GM23338 (cell line): ENCODE measurements around the gene ATXN2. TPM values are rescaled to one million over a fixed set of nuclear protein-coding genes. Genes with fewer than 3 reads are reported as not detected.

Experiments
- ATAC-seq: fragments of 200-7000 bp; cut with Tn5 transposase; 3 replicates; pipeline ENCODE4 v1.9.1; 2020
- DNase-seq: peaks from one replicate; pipeline ENCODE4 v3.0.0-alpha.2; 2015; ENCODE audit warnings: low spot score
- H2AFZ ChIP-seq: fragments of 200-600 bp; sonication (generic); 2 replicates; pipeline ENCODE4 v1.8.0; 2016; ENCODE audit warnings: antibody characterized with exemption, mild to moderate bottlenecking, moderate library complexity
- H3F3A ChIP-seq: fragments of 200-600 bp; sonication (generic); replicated peaks from 2 replicates; pipeline ENCODE4 v1.8.0; 2017; ENCODE audit warnings: antibody characterized with exemption, mixed run types, low read depth
- H3K27ac ChIP-seq: fragments of 200-600 bp; sonication (generic); 2 replicates; pipeline ENCODE4 v1.6.1; 2016; ENCODE audit warnings: low read depth
- H3K27me3 ChIP-seq: fragments of 200-600 bp; sonication (generic); 2 replicates; pipeline ENCODE4 v1.8.0; 2016; ENCODE audit warnings: mild to moderate bottlenecking, mixed run types, moderate library complexity; ENCODE audit not compliant: insufficient read depth
- H3K36me3 ChIP-seq: fragments of 200-600 bp; sonication (generic); 2 replicates; pipeline ENCODE4 v1.8.0; 2016; ENCODE audit warnings: mild to moderate bottlenecking; ENCODE audit not compliant: insufficient read depth
- H3K4me1 ChIP-seq: fragments of 200-600 bp; sonication (generic); 2 replicates; pipeline ENCODE4 v1.8.0; 2016; ENCODE audit warnings: mild to moderate bottlenecking, moderate library complexity; ENCODE audit not compliant: insufficient read depth
- H3K4me2 ChIP-seq: fragments of 200-600 bp; sonication (generic); 2 replicates; pipeline ENCODE4 v1.7.1; 2017; ENCODE audit warnings: mixed run types
- H3K4me3 ChIP-seq: fragments of 200-600 bp; sonication (generic); 2 replicates; pipeline ENCODE4 v1.6.1; 2016; ENCODE audit warnings: mixed run types
- H3K79me2 ChIP-seq: fragments of 200-600 bp; sonication (generic); replicated peaks from 2 replicates; pipeline ENCODE4 v1.8.0; 2017; ENCODE audit warnings: mild to moderate bottlenecking; ENCODE audit not compliant: insufficient read depth
- H3K9me2 ChIP-seq: fragments of 200-600 bp; sonication (generic); 2 replicates; pipeline ENCODE4 v1.8.0; 2017; ENCODE audit not compliant: insufficient read depth
- H4K20me1 ChIP-seq: fragments of 200-600 bp; sonication (generic); replicated peaks from 2 replicates; pipeline ENCODE4 v1.8.0; 2017; ENCODE audit warnings: mild to moderate bottlenecking; ENCODE audit not compliant: insufficient read depth
- H3K27ac Mint-ChIP-seq: 2 replicates; pipeline ENCODE4 v1.8.0; 2020; ENCODE audit warnings: inconsistent platforms, mild to moderate bottlenecking, moderate library complexity, mixed read lengths
- H3K27me3 Mint-ChIP-seq: 3 replicates; pipeline ENCODE4 v1.8.0; 2022; ENCODE audit warnings: low read depth, mild to moderate bottlenecking, moderate library complexity, mixed read lengths, inconsistent platforms; ENCODE audit not compliant: insufficient read depth, poor library complexity
- H3K36me3 Mint-ChIP-seq: 3 replicates; pipeline ENCODE4 v1.8.0; 2021; ENCODE audit warnings: low read depth, mild to moderate bottlenecking, inconsistent platforms, moderate library complexity, mixed read lengths
- H3K4me1 Mint-ChIP-seq: 3 replicates; pipeline ENCODE4 v1.8.0; 2020; ENCODE audit warnings: mild to moderate bottlenecking, inconsistent platforms, mixed read lengths
- H3K4me3 Mint-ChIP-seq: 3 replicates; pipeline ENCODE4 v1.8.0; 2021; ENCODE audit warnings: moderate library complexity, mild to moderate bottlenecking, inconsistent platforms, mixed read lengths
- H3K9me3 Mint-ChIP-seq: 3 replicates; pipeline ENCODE4 v1.8.0; 2020; ENCODE audit warnings: moderate library complexity, mild to moderate bottlenecking, inconsistent platforms, mixed read lengths
- CREB1 ChIP-seq: fragments of 250-450 bp; sonication (Bioruptor Pico); IDR thresholded peaks from 2 replicates; pipeline ENCODE4 v1.5.0; 2020; ENCODE audit warnings: low read depth, mild to moderate bottlenecking, moderate library complexity
- EZH2 ChIP-seq: fragments of 200-600 bp; sonication (generic); IDR thresholded peaks from one replicate; pipeline ENCODE4 v1.8.0; 2017; ENCODE audit warnings: antibody characterized with exemption, mild to moderate bottlenecking, low read depth; ENCODE audit not compliant: unreplicated experiment
- EZH2phosphoT487 ChIP-seq: fragments of 200-600 bp; sonication (generic); IDR thresholded peaks from one replicate; pipeline ENCODE4 v1.8.1; 2018; ENCODE audit warnings: antibody characterized with exemption; ENCODE audit not compliant: unreplicated experiment
- STAT1 ChIP-seq: IDR thresholded peaks from one replicate; pipeline ENCODE4 v1.6.1; 2016; ENCODE audit warnings: antibody characterized with exemption; ENCODE audit not compliant: unreplicated experiment
- ZNF331 ChIP-seq: fragments of 250-450 bp; sonication (Bioruptor Pico); IDR thresholded peaks from 2 replicates; pipeline ENCODE4 v1.5.0; 2020; ENCODE audit warnings: low read depth, mild to moderate bottlenecking, moderate library complexity
- polyA plus RNA-seq: library from polyadenylated mRNA; unstranded; fragments of >200 nt; fragmentation: Nextera tagmentation; extraction: Ambion mirVana; gene quantifications from 2 replicates; pipeline ENCODE4 v1.2.1, GENCODE V29; 2016
- total RNA-seq: library from RNA; depleted of rRNA; stranded (reverse); fragments of >200 nt; shearing (Covaris generic); gene quantifications from 2 replicates; pipeline ENCODE4 v1.2.3, GENCODE V29; 2014
- TF ChIP-seq, protein P1 (sequence below): fragments of 250-450 bp; sonication (Bioruptor Pico); IDR thresholded peaks from 2 replicates; pipeline ENCODE4 v1.5.0; 2020; ENCODE audit warnings: mild to moderate bottlenecking, moderate library complexity
- TF ChIP-seq, protein P2 (sequence below): IDR thresholded peaks from 2 replicates; pipeline ENCODE4 v1.6.1; 2016; ENCODE audit warnings: antibody characterized with exemption

Gene ATXN2
- total and polyA plus RNA-seq, 2 experiments from 2014 or later: 44.8 to 59.5 TPM

DNA sequence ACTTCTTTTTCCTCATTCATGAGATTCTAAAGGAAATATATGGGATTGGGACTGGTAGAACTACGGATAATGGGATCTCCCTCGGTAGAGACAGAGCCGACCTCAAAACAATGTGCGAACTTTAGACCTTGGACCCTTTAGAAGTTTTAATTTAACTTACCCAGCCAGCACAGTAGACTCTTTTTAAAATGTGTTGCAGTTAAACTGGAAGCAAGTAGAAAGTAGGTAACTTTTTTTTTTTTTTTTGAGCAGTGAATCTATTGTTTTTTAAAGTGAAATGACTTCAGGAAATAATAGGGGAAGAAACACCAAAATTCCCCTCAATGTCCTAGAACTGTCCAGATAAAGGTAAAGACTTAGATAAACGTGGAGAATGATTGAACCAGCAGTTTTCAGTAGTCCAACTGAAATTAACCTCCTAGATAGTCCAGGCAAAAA, 1.1 kb upstream of the ATXN2 start:
- Histone ChIP-seq H3K27me3 (no peaks in the 10 kb centered on the region), H3K27ac (peak overlapping the region; percentile 95), H3K4me1 (peaks cover 22% of the 10 kb centered on the region), H3K4me2 (peak overlapping the region; percentile 85), H2AFZ (peak overlapping the region; percentile 54), H3K79me2 (peaks cover 39% of the 10 kb centered on the region), H3K4me3 (peak overlapping the region; percentile 84), H3K9me2 (no peaks in the 10 kb centered on the region), H4K20me1 (peaks cover 15% of the 10 kb centered on the region), H3K36me3 (no peaks in the 10 kb centered on the region), H3F3A (peaks cover 11% of the 10 kb centered on the region; the same call in 1 of the 2 replicates)
- peaks cover 13% of the 10 kb centered on the region; the same call in 2 of the 3 replicates for H3K36me3 Mint-ChIP-seq
- ATAC-seq (no peak), DNase-seq (no peak)
- H3K9me3 Mint-ChIP-seq: peaks cover 6% of the 10 kb centered on the region; the same call in 1 of the 3 replicates
- peaks cover 16% of the 10 kb centered on the region for H3K27me3 Mint-ChIP-seq
- TF ChIP-seq ZNF331 (no peak), STAT1 (no peak), EZH2phosphoT487 (no peak), EZH2 (no peak), CREB1 (no peak)
- TF ChIP-seq, protein P1, sequence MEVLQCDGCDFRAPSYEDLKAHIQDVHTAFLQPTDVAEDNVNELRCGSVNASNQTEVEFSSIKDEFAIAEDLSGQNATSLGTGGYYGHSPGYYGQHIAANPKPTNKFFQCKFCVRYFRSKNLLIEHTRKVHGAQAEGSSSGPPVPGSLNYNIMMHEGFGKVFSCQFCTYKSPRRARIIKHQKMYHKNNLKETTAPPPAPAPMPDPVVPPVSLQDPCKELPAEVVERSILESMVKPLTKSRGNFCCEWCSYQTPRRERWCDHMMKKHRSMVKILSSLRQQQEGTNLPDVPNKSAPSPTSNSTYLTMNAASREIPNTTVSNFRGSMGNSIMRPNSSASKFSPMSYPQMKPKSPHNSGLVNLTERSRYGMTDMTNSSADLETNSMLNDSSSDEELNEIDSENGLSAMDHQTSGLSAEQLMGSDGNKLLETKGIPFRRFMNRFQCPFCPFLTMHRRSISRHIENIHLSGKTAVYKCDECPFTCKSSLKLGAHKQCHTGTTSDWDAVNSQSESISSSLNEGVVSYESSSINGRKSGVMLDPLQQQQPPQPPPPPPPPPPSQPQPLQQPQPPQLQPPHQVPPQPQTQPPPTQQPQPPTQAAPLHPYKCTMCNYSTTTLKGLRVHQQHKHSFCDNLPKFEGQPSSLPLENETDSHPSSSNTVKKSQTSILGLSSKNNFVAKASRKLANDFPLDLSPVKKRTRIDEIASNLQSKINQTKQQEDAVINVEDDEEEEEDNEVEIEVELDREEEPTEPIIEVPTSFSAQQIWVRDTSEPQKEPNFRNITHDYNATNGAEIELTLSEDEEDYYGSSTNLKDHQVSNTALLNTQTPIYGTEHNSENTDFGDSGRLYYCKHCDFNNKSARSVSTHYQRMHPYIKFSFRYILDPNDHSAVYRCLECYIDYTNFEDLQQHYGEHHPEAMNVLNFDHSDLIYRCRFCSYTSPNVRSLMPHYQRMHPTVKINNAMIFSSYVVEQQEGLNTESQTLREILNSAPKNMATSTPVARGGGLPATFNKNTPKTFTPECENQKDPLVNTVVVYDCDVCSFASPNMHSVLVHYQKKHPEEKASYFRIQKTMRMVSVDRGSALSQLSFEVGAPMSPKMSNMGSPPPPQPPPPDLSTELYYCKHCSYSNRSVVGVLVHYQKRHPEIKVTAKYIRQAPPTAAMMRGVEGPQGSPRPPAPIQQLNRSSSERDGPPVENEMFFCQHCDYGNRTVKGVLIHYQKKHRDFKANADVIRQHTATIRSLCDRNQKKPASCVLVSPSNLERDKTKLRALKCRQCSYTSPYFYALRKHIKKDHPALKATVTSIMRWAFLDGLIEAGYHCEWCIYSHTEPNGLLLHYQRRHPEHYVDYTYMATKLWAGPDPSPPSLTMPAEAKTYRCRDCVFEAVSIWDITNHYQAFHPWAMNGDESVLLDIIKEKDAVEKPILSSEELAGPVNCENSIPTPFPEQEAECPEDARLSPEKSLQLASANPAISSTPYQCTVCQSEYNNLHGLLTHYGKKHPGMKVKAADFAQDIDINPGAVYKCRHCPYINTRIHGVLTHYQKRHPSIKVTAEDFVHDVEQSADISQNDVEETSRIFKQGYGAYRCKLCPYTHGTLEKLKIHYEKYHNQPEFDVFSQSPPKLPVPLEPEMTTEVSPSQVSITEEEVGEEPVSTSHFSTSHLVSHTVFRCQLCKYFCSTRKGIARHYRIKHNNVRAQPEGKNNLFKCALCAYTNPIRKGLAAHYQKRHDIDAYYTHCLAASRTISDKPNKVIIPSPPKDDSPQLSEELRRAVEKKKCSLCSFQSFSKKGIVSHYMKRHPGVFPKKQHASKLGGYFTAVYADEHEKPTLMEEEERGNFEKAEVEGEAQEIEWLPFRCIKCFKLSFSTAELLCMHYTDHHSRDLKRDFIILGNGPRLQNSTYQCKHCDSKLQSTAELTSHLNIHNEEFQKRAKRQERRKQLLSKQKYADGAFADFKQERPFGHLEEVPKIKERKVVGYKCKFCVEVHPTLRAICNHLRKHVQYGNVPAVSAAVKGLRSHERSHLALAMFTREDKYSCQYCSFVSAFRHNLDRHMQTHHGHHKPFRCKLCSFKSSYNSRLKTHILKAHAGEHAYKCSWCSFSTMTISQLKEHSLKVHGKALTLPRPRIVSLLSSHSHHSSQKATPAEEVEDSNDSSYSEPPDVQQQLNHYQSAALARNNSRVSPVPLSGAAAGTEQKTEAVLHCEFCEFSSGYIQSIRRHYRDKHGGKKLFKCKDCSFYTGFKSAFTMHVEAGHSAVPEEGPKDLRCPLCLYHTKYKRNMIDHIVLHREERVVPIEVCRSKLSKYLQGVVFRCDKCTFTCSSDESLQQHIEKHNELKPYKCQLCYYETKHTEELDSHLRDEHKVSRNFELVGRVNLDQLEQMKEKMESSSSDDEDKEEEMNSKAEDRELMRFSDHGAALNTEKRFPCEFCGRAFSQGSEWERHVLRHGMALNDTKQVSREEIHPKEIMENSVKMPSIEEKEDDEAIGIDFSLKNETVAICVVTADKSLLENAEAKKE (CRISPR knock-in tag): no peak
- TF ChIP-seq, protein P2, sequence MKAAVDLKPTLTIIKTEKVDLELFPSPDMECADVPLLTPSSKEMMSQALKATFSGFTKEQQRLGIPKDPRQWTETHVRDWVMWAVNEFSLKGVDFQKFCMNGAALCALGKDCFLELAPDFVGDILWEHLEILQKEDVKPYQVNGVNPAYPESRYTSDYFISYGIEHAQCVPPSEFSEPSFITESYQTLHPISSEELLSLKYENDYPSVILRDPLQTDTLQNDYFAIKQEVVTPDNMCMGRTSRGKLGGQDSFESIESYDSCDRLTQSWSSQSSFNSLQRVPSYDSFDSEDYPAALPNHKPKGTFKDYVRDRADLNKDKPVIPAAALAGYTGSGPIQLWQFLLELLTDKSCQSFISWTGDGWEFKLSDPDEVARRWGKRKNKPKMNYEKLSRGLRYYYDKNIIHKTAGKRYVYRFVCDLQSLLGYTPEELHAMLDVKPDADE: no peak
- peak overlapping the region; percentile 79 for H3K27ac Mint-ChIP-seq
- peaks cover 19% of the 10 kb centered on the region for H3K4me1 Mint-ChIP-seq
- H3K4me3 Mint-ChIP-seq: peak overlapping the region; percentile 80
